ENCODE results near the gene SNCB. TPM values are rescaled to one million over a fixed set of nuclear protein-coding genes. Genes with fewer than 3 reads are reported as not detected.

Gene SNCB
- total and polyA plus RNA-seq, 4 donors, result 0.02 TPM; not detected in 3

DNA sequence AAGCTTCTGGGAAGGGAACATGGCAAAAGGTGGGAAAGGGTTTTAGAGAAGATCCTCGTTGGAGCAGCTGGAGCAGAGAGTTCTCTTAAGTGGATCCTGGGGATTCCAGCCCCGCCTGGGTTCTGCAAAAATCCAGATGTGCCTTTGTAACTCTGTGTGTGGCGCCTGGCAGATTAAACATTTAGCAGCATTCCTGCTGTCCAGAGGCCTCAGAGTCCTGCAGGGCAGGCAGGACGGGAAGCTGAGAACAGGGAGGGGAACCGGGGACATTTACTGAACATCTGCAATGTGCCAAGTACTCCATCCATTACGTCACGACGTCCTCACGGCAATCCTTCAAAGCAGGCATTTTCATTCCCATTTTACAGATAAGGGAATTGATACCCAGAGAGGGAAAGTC lies 6.1 kb upstream of the SNCB start:
- ATAC-seq (ENCODE audit: insufficient read depth, low FRiP score) (no peak), DNase-seq (no peak)
- Histone ChIP-seq H3K27me3 (ENCODE audit: control insufficient read depth in 3 of 3, insufficient read depth in 3 of 3, low read length in 2 of 3) (peaks cover 0 to 27% (median 26%) of the 10 kb centered on the region in 3 donors), H3K27ac (ENCODE audit: low read depth in 1 of 2, low read length in 1 of 2) (no peak overlapping the region), H3K9me3 (ENCODE audit: control insufficient read depth in 4 of 4, insufficient read depth in 3 of 4, low read length in 3 of 4) (peaks cover 0 to 4% (median 0%) of the 10 kb centered on the region in 4 donors), H3K4me3 (no peak overlapping the region), H3K36me3 (ENCODE audit: control insufficient read depth in 4 of 4, insufficient read depth in 4 of 4, low read length in 4 of 4) (no peaks in the 10 kb centered on the region), H3K4me1 (ENCODE audit: control insufficient read depth in 5 of 5, insufficient read depth in 5 of 5, low read length in 5 of 5) (no peaks in the 10 kb centered on the region), H3K9ac (ENCODE audit: insufficient read depth in 1 of 2, low read length in 2 of 2) (no peak overlapping the region)
- 36 to 57% methylated on average over 9 of the region's 9 CpGs for WGBS, 2 donors
- TF ChIP-seq, protein P1, sequence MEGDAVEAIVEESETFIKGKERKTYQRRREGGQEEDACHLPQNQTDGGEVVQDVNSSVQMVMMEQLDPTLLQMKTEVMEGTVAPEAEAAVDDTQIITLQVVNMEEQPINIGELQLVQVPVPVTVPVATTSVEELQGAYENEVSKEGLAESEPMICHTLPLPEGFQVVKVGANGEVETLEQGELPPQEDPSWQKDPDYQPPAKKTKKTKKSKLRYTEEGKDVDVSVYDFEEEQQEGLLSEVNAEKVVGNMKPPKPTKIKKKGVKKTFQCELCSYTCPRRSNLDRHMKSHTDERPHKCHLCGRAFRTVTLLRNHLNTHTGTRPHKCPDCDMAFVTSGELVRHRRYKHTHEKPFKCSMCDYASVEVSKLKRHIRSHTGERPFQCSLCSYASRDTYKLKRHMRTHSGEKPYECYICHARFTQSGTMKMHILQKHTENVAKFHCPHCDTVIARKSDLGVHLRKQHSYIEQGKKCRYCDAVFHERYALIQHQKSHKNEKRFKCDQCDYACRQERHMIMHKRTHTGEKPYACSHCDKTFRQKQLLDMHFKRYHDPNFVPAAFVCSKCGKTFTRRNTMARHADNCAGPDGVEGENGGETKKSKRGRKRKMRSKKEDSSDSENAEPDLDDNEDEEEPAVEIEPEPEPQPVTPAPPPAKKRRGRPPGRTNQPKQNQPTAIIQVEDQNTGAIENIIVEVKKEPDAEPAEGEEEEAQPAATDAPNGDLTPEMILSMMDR (IDR thresholded peaks at IDR 0.05; ENCODE audit: control extremely low read depth, extremely low read depth), result no peak

DNA sequence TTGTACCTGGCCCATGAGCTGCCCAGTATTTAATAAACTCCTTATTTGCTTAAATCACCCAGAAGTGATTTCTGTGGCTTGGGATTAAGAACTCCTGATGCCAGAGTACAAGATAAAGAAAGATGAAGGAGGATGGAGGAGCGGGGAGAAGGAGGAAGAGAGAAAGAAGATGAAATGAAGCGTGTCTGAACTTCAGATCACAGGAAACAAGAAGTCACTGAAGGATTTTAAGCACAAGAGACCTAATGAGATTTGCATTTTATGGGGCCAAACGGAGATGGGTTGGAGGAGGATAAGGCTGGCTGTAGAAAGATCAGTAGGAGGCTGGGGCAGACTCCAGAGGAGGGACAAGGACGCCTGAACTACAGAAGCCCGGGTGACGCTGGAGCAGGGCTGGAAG lies 3.3 kb upstream of the SNCB start:
- H3K9ac ChIP-seq (ENCODE audit: insufficient read depth in 1 of 2, low read length in 2 of 2), result no peak overlapping the region
- H3K4me3 ChIP-seq, result no peak overlapping the region
- H3K27ac ChIP-seq (ENCODE audit: low read depth in 1 of 2, low read length in 1 of 2), result no peak overlapping the region
- H3K9me3 ChIP-seq (ENCODE audit: control insufficient read depth in 4 of 4, insufficient read depth in 3 of 4, low read length in 3 of 4), result peaks cover 0 to 4% (median 0%) of the 10 kb centered on the region in 4 donors
- peaks cover 12 to 49% (median 47%) of the 10 kb centered on the region in 3 donors for H3K27me3 ChIP-seq (ENCODE audit: control insufficient read depth in 3 of 3, insufficient read depth in 3 of 3, low read length in 2 of 3)
- no peaks in the 10 kb centered on the region for H3K36me3 ChIP-seq (ENCODE audit: control insufficient read depth in 4 of 4, insufficient read depth in 4 of 4, low read length in 4 of 4)
- DNase-seq, result no peak
- 23 to 24% methylated on average over 6 of the region's 6 CpGs for WGBS, 2 donors
- H3K4me1 ChIP-seq (ENCODE audit: control insufficient read depth in 5 of 5, insufficient read depth in 5 of 5, low read length in 5 of 5), result peaks cover 0 to 10% (median 4%) of the 10 kb centered on the region in 5 donors
- no peak for ATAC-seq (ENCODE audit: insufficient read depth, low FRiP score)
- TF ChIP-seq, protein P1 (IDR thresholded peaks at IDR 0.05; ENCODE audit: control extremely low read depth, extremely low read depth), result no peak

DNA sequence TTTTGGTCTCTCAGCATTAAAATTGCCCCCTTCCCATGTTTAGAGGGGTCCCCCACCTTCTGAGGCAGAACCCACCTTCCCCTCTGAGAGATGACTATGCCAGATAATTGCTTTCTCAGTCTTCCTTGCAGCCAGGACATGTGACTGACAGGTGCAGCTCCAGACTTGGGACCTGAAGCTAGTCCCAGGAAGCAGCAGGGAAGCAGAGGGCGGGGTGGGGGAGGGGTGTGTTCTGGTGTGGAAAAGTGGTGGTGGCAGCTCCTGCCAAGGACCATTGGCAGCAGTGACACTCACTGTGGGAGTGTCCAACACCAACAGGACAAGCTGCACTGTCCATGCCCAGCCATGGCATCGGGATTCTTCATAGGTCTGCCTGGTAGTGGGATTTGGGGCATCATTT lies 2.4 kb upstream of the SNCB start:
- Histone ChIP-seq H3K27me3 (ENCODE audit: control insufficient read depth in 3 of 3, insufficient read depth in 3 of 3, low read length in 2 of 3) (peaks cover 12 to 57% (median 55%) of the 10 kb centered on the region in 3 donors), H3K9me3 (ENCODE audit: control insufficient read depth in 4 of 4, insufficient read depth in 3 of 4, low read length in 3 of 4) (peaks cover 0 to 4% (median 0%) of the 10 kb centered on the region in 4 donors), H3K27ac (ENCODE audit: low read depth in 1 of 2, low read length in 1 of 2) (no peak overlapping the region), H3K4me3 (no peak overlapping the region), H3K36me3 (ENCODE audit: control insufficient read depth in 4 of 4, insufficient read depth in 4 of 4, low read length in 4 of 4) (no peaks in the 10 kb centered on the region), H3K4me1 (ENCODE audit: control insufficient read depth in 5 of 5, insufficient read depth in 5 of 5, low read length in 5 of 5) (peaks cover 0 to 10% (median 4%) of the 10 kb centered on the region in 5 donors), H3K9ac (ENCODE audit: insufficient read depth in 1 of 2, low read length in 2 of 2) (no peak overlapping the region)
- DNase-seq, result no peak
- no peak for ATAC-seq (ENCODE audit: insufficient read depth, low FRiP score)
- WGBS, 2 donors, result 84 to 94% methylated on average over 2 of the region's 2 CpGs
- TF ChIP-seq, protein P1 (IDR thresholded peaks at IDR 0.05; ENCODE audit: control extremely low read depth, extremely low read depth), result no peak
